ENCODE measurements around the gene MAP1LC3B. TPM values are rescaled to one million over a fixed set of nuclear protein-coding genes. Genes with fewer than 3 reads are reported as not detected.

MAP1LC3B gene
- total RNA-seq, 1 donor from 2014 or later = 39.5 TPM

GRCh38 chr16:87434146-87434667 lies 42.1 kb downstream of the MAP1LC3B start:
- no peak for DNase-seq (ENCODE audit: low read depth)
- no peak overlapping the region for H3K4me3 ChIP-seq (ENCODE audit: low read depth, low read length)
- TF ChIP-seq CTCF (conservative IDR thresholded peaks at IDR 0.05; ENCODE audit: low read depth, low read length) = no peak

GRCh38 chr16:87435372-87436224 lies 43.5 kb downstream of the MAP1LC3B start:
- H3K4me3 ChIP-seq (ENCODE audit: low read depth, low read length) = no peak overlapping the region
- TF ChIP-seq CTCF (conservative IDR thresholded peaks at IDR 0.05; ENCODE audit: low read depth, low read length) = no peak
- no peak for DNase-seq (ENCODE audit: low read depth)

- DNase-seq (ENCODE audit: low read depth) = no peak
- no peak for TF ChIP-seq CTCF (conservative IDR thresholded peaks at IDR 0.05; ENCODE audit: low read depth, low read length)
- H3K4me3 ChIP-seq (ENCODE audit: low read depth, low read length) = no peak overlapping the region
Observed at GRCh38 chr16:87436225-87437172, 44.4 kb downstream of the MAP1LC3B start.

- H3K4me3 ChIP-seq (ENCODE audit: low read depth, low read length) = no peak overlapping the region
- TF ChIP-seq CTCF (conservative IDR thresholded peaks at IDR 0.05; ENCODE audit: low read depth, low read length) = no peak
- DNase-seq (ENCODE audit: low read depth) = no peak
Observed at GRCh38 chr16:87437327-87437726, 45.2 kb downstream of the MAP1LC3B start.

- no peak for TF ChIP-seq CTCF (conservative IDR thresholded peaks at IDR 0.05; ENCODE audit: low read depth, low read length)
- DNase-seq (ENCODE audit: low read depth) = no peak
- no peak overlapping the region for H3K4me3 ChIP-seq (ENCODE audit: low read depth, low read length)
Observed at GRCh38 chr16:87437911-87438610, 45.9 kb downstream of the MAP1LC3B start.

GRCh38 chr16:87438611-87438985 lies 46.5 kb downstream of the MAP1LC3B start:
- no peak for TF ChIP-seq CTCF (conservative IDR thresholded peaks at IDR 0.05; ENCODE audit: low read depth, low read length)
- H3K4me3 ChIP-seq (ENCODE audit: low read depth, low read length) = no peak overlapping the region
- DNase-seq (ENCODE audit: low read depth) = no peak

Measured in epithelial cell of proximal tubule (primary cell).